ENCODE measurements around the gene EVC. TPM values are rescaled to one million over a fixed set of nuclear protein-coding genes. Genes with fewer than 3 reads are reported as not detected.

The EVC gene
- total and polyA plus RNA-seq, 2 of the 8 experiments (the other 6 are each of a cell fraction or from before 2014, with no cell fraction given), result 2.6 to 9.8 TPM

- TF ChIP-seq KDM1A (IDR thresholded peaks at IDR 0.05; ENCODE audit: borderline replicate concordance, low read length) (no peak), CTBP2 (IDR thresholded peaks at IDR 0.05; ENCODE audit: borderline replicate concordance, insufficient read depth, insufficient read length, low read length) (no peak), FOSL1 (IDR thresholded peaks at IDR 0.05; ENCODE audit: insufficient read depth, low read depth, low read length) (no peak)
These were observed 4.4 kb downstream of the EVC start (continued) for GRCh38 chr4:5715357-5715756.

Data from H1 (cell line).